ENCODE results near the gene ADGRG6.

- TF ChIP-seq YY1 (IDR thresholded peaks at IDR 0.05; ENCODE audit: insufficient read depth, insufficient read length), result no peak
- no peak for TF ChIP-seq ZNF274 (IDR thresholded peaks at IDR 0.05; ENCODE audit: low read depth, low read length)
- no peak for TF ChIP-seq SUZ12 (IDR thresholded peaks at IDR 0.05; ENCODE audit: extremely low read depth, insufficient read depth, insufficient read length)
Measured at GRCh38 chr6:142274656-142275055, 27.2 kb upstream of the ADGRG6 start.

Data from NT2/D1 (cell line).